CD4-positive, alpha-beta memory T cell (primary cell): ENCODE measurements around the gene MAGI1. TPM values are rescaled to one million over a fixed set of nuclear protein-coding genes. Genes with fewer than 3 reads are reported as not detected.

ENCODE experiments used
- CTCF ChIA-PET: fragments of 350-600 bp; sonication (Branson Sonifier 250); formaldehyde crosslinking; loops from one replicate; lab custom pipeline; 2021; ENCODE audit warnings: inconsistent platforms; ENCODE audit not compliant: partially characterized antibody; lab: Charles Lee
- POLR2A ChIA-PET: fragments of 350-600 bp; sonication (Branson Sonifier 250); formaldehyde crosslinking; loops from one replicate; lab custom pipeline; 2021; ENCODE audit not compliant: partially characterized antibody; lab: Charles Lee
- DNase-seq, 5 donors: peaks; one replicate each; pipeline versions ENCODE4 v3.0.0 to v3.0.0-alpha.2; 2020 to 2022; ENCODE audit warnings: mixed read lengths in 1 of 5
- H3K27ac ChIP-seq: one replicate; pipeline ENCODE4 v1.7.0; 2013; ENCODE audit warnings: low read depth, low read length
- H3K27me3 ChIP-seq: 2 replicates; pipeline ENCODE4 v1.7.0; 2013; ENCODE audit warnings: mild to moderate bottlenecking, low read length, moderate library complexity; ENCODE audit not compliant: insufficient read depth
- H3K36me3 ChIP-seq: 2 replicates; pipeline ENCODE4 v1.7.0; 2013; ENCODE audit warnings: mild to moderate bottlenecking, low read length, moderate library complexity; ENCODE audit not compliant: insufficient read depth
- H3K4me1 ChIP-seq: 2 replicates; pipeline ENCODE4 v1.7.0; 2013; ENCODE audit warnings: mild to moderate bottlenecking, low read length, moderate library complexity; ENCODE audit not compliant: insufficient read depth
- H3K4me3 ChIP-seq, 2 donors: one replicate each; pipeline ENCODE4 v1.7.0; 2013; ENCODE audit warnings: low read length in 2 of 2, mild to moderate bottlenecking in 1 of 2
- H3K9me3 ChIP-seq, 2 donors: one replicate each; pipeline ENCODE4 v1.7.0; 2013; ENCODE audit warnings: low read length in 2 of 2, control low read depth in 1 of 2; ENCODE audit not compliant: control insufficient read depth in 1 of 2
- H3K27ac Mint-ChIP-seq, 7 donors: one replicate each; pipeline ENCODE4 v1.8.0; 2020 to 2021; ENCODE audit warnings: mixed read lengths in 7 of 7, mild to moderate bottlenecking in 6 of 7, inconsistent platforms in 3 of 7, moderate library complexity in 3 of 7
- H3K27me3 Mint-ChIP-seq, 2 donors: one replicate each; pipeline ENCODE4 v1.8.0; 2020 to 2021; ENCODE audit warnings: mixed read lengths in 2 of 2
- H3K36me3 Mint-ChIP-seq, 2 donors: one replicate each; pipeline ENCODE4 v1.8.0; 2020 to 2021; ENCODE audit warnings: mixed read lengths in 2 of 2, inconsistent platforms in 1 of 2, mild to moderate bottlenecking in 1 of 2
- H3K4me1 Mint-ChIP-seq, 4 donors: one replicate each; pipeline ENCODE4 v1.8.0; 2020 to 2021; ENCODE audit warnings: mixed read lengths in 4 of 4, mild to moderate bottlenecking in 1 of 4
- H3K4me3 Mint-ChIP-seq, 8 donors: one replicate each; pipeline ENCODE4 v1.8.0; 2020 to 2021; ENCODE audit warnings: mixed read lengths in 8 of 8, mild to moderate bottlenecking in 7 of 8, moderate library complexity in 6 of 8, inconsistent platforms in 3 of 8
- H3K9me3 Mint-ChIP-seq, 8 donors: one replicate each; pipeline ENCODE4 v1.8.0; 2020 to 2021; ENCODE audit warnings: mixed read lengths in 8 of 8, mild to moderate bottlenecking in 5 of 8, inconsistent platforms in 3 of 8, moderate library complexity in 1 of 8
- intact Hi-C: fragments of 100-400 bp; cut with micrococcal nuclease; formaldehyde crosslinking; loops from one replicate; pipeline ENCODE4 v1.15.1; 2023
- polyA plus RNA-seq, 2 donors: library from polyadenylated mRNA; unstranded; fragments of 300-500 nt; fragmentation: Illumina TruSeq; gene quantifications; one replicate each; pipeline ENCODE4 v1.2.3, GENCODE V29; 2021
- total RNA-seq, 2 experiments: library from RNA; stranded (reverse); gene quantifications; one replicate each; pipeline ENCODE4 v1.2.3, GENCODE V29; 2021

The MAGI1 gene
- total and polyA plus RNA-seq, 4 experiments from 2014 or later: 0.20 TPM; not detected in 3

DNA sequence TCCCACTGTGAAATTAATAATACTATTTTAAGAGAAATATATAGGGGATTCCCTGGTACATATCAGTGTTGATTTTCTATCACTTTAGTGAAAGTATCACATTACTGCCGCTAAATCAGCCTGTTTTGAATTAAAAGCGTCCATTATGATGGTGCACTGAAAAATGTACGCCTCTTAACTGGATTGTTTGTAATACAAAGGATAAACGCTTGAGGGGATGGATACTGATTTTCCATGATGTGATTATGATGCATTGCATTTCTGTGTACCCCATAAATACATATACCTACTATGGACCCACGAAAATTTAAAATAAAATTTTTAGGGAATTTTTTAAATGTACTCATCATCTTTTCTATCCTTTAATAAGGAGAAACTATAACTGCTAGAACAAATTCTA, 478.6 kb downstream of the MAGI1 start:
- Histone ChIP-seq H3K27ac (no peak overlapping the region), H3K36me3 (no peaks in the 10 kb centered on the region), H3K4me3 (no peak overlapping the region), H3K27me3 (no peaks in the 10 kb centered on the region), H3K4me1 (no peaks in the 10 kb centered on the region), H3K9me3 (no peaks in the 10 kb centered on the region)
- intact Hi-C loops: no loop called here
- Mint-ChIP-seq H3K27me3 (no peaks in the 10 kb centered on the region), H3K27ac (no peak overlapping the region), H3K36me3 (no peaks in the 10 kb centered on the region), H3K4me1 (no peaks in the 10 kb centered on the region), H3K4me3 (no peak overlapping the region), H3K9me3 (peaks cover 0 to 6% (median 0%) of the 10 kb centered on the region in 8 donors)
- ChIA-PET POLR2A (no interaction called here), CTCF (no interaction called here)
- no peak for DNase-seq

- Mint-ChIP-seq H3K27me3 (no peaks in the 10 kb centered on the region), H3K27ac (no peak overlapping the region), H3K4me3 (no peak overlapping the region), H3K9me3 (peaks cover 0 to 6% (median 0%) of the 10 kb centered on the region in 8 donors), H3K4me1 (no peaks in the 10 kb centered on the region), H3K36me3 (no peaks in the 10 kb centered on the region)
- H3K27ac ChIP-seq: no peak overlapping the region
- H3K36me3 ChIP-seq: no peaks in the 10 kb centered on the region
- no peaks in the 10 kb centered on the region for H3K9me3 ChIP-seq
- H3K4me1 ChIP-seq: no peaks in the 10 kb centered on the region
- no peaks in the 10 kb centered on the region for H3K27me3 ChIP-seq
- H3K4me3 ChIP-seq: no peak overlapping the region
- intact Hi-C loops: no loop called here
- CTCF ChIA-PET: no interaction called here
- no peak for DNase-seq
- POLR2A ChIA-PET: no interaction called here
Observed at GRCh38 chr3:65559643-65560042, 479.1 kb downstream of the MAGI1 start.

- Mint-ChIP-seq H3K4me3 (no peak overlapping the region), H3K9me3 (peaks cover 0 to 6% (median 0%) of the 10 kb centered on the region in 8 donors), H3K27ac (no peak overlapping the region), H3K27me3 (no peaks in the 10 kb centered on the region), H3K36me3 (no peaks in the 10 kb centered on the region), H3K4me1 (no peaks in the 10 kb centered on the region)
- Histone ChIP-seq H3K27ac (no peak overlapping the region), H3K27me3 (no peaks in the 10 kb centered on the region), H3K4me1 (no peaks in the 10 kb centered on the region), H3K9me3 (no peaks in the 10 kb centered on the region), H3K4me3 (no peak overlapping the region), H3K36me3 (no peaks in the 10 kb centered on the region)
- intact Hi-C loops: no loop called here
- CTCF ChIA-PET: no interaction called here
- POLR2A ChIA-PET: no interaction called here
- no peak for DNase-seq
Observed at GRCh38 chr3:65558826-65559225, 479.9 kb downstream of the MAGI1 start.

DNA sequence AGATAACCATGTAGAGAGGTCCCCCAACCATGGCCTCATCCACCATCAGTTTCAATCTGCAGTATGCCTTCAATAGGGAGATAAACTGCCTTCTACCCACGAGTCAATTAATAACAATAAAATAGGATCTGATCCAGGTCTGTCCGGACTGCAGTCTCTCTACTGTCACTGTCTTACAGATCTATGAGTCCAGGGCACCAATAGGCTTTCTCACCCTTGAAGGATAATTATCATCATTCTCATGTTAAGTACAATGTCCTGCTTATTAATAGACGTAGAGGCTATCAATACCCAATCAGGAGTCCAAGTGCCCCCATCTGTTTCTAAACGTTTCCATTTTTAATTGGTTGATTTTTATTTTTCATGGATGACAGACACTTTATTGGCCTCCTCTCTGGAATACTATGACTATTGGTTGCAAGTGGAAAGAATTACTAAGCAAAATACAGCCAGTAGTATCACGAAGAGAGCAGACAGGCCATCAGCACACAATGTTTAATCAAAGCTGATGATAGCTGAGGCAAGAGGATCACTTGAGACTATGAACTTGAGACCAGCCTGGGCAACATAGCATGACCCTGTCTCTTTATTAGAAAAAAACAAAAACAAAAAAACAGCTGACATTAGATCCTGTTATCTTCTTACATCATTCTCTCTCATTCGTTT, 480.7 kb downstream of the MAGI1 start:
- H3K27me3 Mint-ChIP-seq: no peaks in the 10 kb centered on the region
- no peak for DNase-seq
- H3K27ac Mint-ChIP-seq: no peak overlapping the region
- no peaks in the 10 kb centered on the region for H3K36me3 ChIP-seq
- H3K4me1 ChIP-seq: no peaks in the 10 kb centered on the region
- no peaks in the 10 kb centered on the region for H3K27me3 ChIP-seq
- intact Hi-C loops: no loop called here
- no peaks in the 10 kb centered on the region for H3K4me1 Mint-ChIP-seq
- no peak overlapping the region for H3K4me3 Mint-ChIP-seq
- H3K4me3 ChIP-seq: no peak overlapping the region
- no peaks in the 10 kb centered on the region for H3K9me3 ChIP-seq
- POLR2A ChIA-PET: no interaction called here
- no peaks in the 10 kb centered on the region for H3K36me3 Mint-ChIP-seq
- H3K27ac ChIP-seq: no peak overlapping the region
- H3K9me3 Mint-ChIP-seq: peaks cover 0 to 6% (median 0%) of the 10 kb centered on the region in 8 donors
- CTCF ChIA-PET: no interaction called here

GRCh38 chr3:65556934-65557577, 481.7 kb downstream of the MAGI1 start:
- Histone ChIP-seq H3K27me3 (no peaks in the 10 kb centered on the region), H3K36me3 (no peaks in the 10 kb centered on the region), H3K9me3 (no peaks in the 10 kb centered on the region), H3K27ac (no peak overlapping the region), H3K4me3 (no peak overlapping the region), H3K4me1 (no peaks in the 10 kb centered on the region)
- ChIA-PET POLR2A (no interaction called here), CTCF (no interaction called here)
- Mint-ChIP-seq H3K4me1 (no peaks in the 10 kb centered on the region), H3K4me3 (no peak overlapping the region), H3K27ac (no peak overlapping the region), H3K9me3 (peaks cover 0 to 6% (median 0%) of the 10 kb centered on the region in 8 donors), H3K27me3 (no peaks in the 10 kb centered on the region), H3K36me3 (no peaks in the 10 kb centered on the region)
- no peak for DNase-seq
- intact Hi-C loops: no loop called here

GRCh38 chr3:65552434-65552833, 486.3 kb downstream of the MAGI1 start:
- CTCF ChIA-PET: no interaction called here

DNA sequence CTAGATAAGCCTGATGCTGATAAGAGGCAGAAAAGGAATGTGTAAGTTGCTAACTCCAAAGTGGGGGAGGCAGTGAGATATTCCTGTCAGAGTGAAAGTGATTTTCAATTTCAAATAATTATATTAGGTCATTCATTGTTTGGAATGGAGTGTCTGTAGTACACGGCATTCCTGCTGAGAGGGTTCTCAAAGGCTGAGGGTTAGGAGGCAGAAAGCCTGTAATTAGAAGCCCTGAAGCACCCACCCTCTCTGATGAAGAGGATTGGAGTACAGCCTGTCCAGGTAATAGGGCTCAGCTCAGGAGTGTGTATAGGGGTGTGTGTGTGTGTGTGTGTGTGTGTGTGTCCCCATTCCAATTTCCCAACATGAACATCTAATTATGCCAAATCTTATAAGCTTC, 486.8 kb downstream of the MAGI1 start:
- no peak overlapping the region for H3K27ac ChIP-seq
- no peaks in the 10 kb centered on the region for H3K4me1 ChIP-seq
- H3K4me3 ChIP-seq: no peak overlapping the region
- no peak overlapping the region for H3K27ac Mint-ChIP-seq
- no peaks in the 10 kb centered on the region for H3K36me3 Mint-ChIP-seq
- no peaks in the 10 kb centered on the region for H3K9me3 ChIP-seq
- H3K27me3 Mint-ChIP-seq: peaks cover 0 to 5% of the 10 kb centered on the region in 2 donors
- intact Hi-C loops: no loop called here
- ChIA-PET POLR2A (no interaction called here), CTCF (no interaction called here)
- no peaks in the 10 kb centered on the region for H3K27me3 ChIP-seq
- peaks cover 0 to 11% (median 2%) of the 10 kb centered on the region in 8 donors for H3K9me3 Mint-ChIP-seq
- peaks cover 0 to 2% (median 0%) of the 10 kb centered on the region in 4 donors for H3K4me1 Mint-ChIP-seq
- no peak for DNase-seq
- H3K36me3 ChIP-seq: no peaks in the 10 kb centered on the region
- H3K4me3 Mint-ChIP-seq: no peak overlapping the region

More at GRCh38 chr3:65552434-65552833, 486.3 kb downstream of the MAGI1 start:
- intact Hi-C loops: no loop called here
- Mint-ChIP-seq H3K27me3 (peaks cover 0 to 5% of the 10 kb centered on the region in 2 donors), H3K9me3 (peaks cover 0 to 13% (median 2%) of the 10 kb centered on the region in 8 donors), H3K4me3 (no peak overlapping the region), H3K36me3 (no peaks in the 10 kb centered on the region), H3K27ac (no peak overlapping the region), H3K4me1 (peaks cover 0 to 2% (median 0%) of the 10 kb centered on the region in 4 donors)
- H3K9me3 ChIP-seq: no peaks in the 10 kb centered on the region
- H3K27ac ChIP-seq: no peak overlapping the region
- no peak overlapping the region for H3K4me3 ChIP-seq
- DNase-seq: no peak
- no peaks in the 10 kb centered on the region for H3K27me3 ChIP-seq
- POLR2A ChIA-PET: no interaction called here
- no peaks in the 10 kb centered on the region for H3K4me1 ChIP-seq
- no peaks in the 10 kb centered on the region for H3K36me3 ChIP-seq
